T-helper 2 cell treated with Interferon-gamma antibody and Interleukin-4, amounts not matched to agents 5 μg/mL and 100 μg/mL, for 36 hours (primary cell): ENCODE measurements around the gene ACSF2.
A peak's percentile ranks its signal among the peaks of the same experiment; 100 is the strongest.
"Not testable (repeated sequence)": the region's sequence is repeated elsewhere in the genome, so short reads cannot be mapped to it uniquely, and the experiment has no call there.

Experiments used
- DNase-seq: peaks from one replicate; pipeline ENCODE4 v3.0.0; 2021; ENCODE audit warnings: low spot score
- H3K27ac Mint-ChIP-seq: one replicate; pipeline ENCODE4 v1.8.0; 2021; ENCODE audit warnings: mild to moderate bottlenecking, mixed read lengths
- H3K27me3 Mint-ChIP-seq: one replicate; pipeline ENCODE4 v1.8.0; 2021; ENCODE audit warnings: low read depth, mixed read lengths
- H3K36me3 Mint-ChIP-seq: one replicate; pipeline ENCODE4 v1.8.0; 2021; ENCODE audit warnings: low read depth, mixed read lengths
- H3K4me1 Mint-ChIP-seq: one replicate; pipeline ENCODE4 v1.8.0; 2021; ENCODE audit warnings: low read depth, mixed read lengths
- H3K4me3 Mint-ChIP-seq: one replicate; pipeline ENCODE4 v1.8.0; 2022; ENCODE audit warnings: mild to moderate bottlenecking, moderate library complexity, mixed read lengths
- H3K9me3 Mint-ChIP-seq: one replicate; pipeline ENCODE4 v1.8.0; 2021; ENCODE audit warnings: mixed read lengths

Gene ACSF2

DNA sequence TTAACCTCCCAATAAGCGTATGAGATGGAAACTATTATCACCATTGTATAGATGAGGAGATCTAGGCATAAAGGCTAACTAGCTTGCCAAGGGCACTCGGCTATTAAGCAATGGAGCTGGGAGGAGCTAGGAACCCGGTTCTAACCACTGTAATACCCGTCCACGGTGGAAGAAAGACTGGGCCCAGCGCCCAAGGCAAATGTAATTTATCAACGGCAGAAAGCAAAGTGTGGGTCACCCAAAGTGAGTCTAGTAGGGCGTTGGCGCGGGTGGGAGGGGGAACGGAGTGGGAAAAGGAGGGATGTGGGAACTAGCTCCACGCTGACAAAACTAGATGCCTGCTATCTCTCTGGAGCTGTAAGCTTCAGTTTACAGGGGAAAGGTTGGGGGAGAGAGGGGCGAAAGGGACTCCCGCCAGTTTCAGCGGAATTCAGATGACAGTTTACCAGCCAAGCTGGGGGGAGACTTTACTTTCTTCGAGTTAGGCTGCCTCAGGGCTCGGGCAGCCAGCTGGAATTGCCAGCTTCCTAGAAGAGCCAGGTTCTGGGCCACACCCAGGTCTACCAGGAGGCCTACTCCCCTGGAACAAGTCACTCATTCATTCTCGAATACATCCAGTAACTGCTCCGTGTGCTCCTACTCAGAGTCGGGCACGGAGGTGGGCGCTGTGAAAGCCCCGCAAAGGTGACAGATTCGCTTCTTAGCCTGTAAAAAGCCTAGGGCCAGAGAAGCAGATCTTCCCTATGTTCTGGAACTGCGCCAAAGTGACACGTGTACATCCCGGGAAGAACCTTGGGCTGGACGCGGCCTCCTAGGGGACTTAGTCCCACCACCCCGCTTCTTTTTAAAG, 29.5 kb upstream of the ACSF2 start:
- H3K4me1 Mint-ChIP-seq = peaks cover 20% of the 10 kb centered on the region
- peak overlapping the region; percentile 98 for H3K27ac Mint-ChIP-seq

GRCh38 chr17:50397111-50397918, 28.7 kb upstream of the ACSF2 start, which contains the start of gene LRRC59:
Gene LRRC59 (minus strand): TSS chr17:50397523. CDS start chr17:50397317, 206 bp downstream.
- Mint-ChIP-seq H3K4me3 (peak within 1 kb of the TSS; percentile 100), H3K9me3 (peaks cover 8% of the 10 kb centered on the region), H3K27ac (peak within 1 kb of the TSS; percentile 98), H3K27me3 (no peaks in the 10 kb centered on the region), H3K4me1 (peaks cover 20% of the 10 kb centered on the region), H3K36me3 (peaks cover 33% of the 10 kb centered on the region)
- DNase-seq = peak; percentile 92

More for the DNA sequence above, 29.5 kb upstream of the ACSF2 start:
- Mint-ChIP-seq H3K36me3 (peaks cover 40% of the 10 kb centered on the region), H3K4me3 (peak overlapping the region; percentile 100), H3K27me3 (no peaks in the 10 kb centered on the region), H3K9me3 (peaks cover 8% of the 10 kb centered on the region)
- no peak for DNase-seq

- H3K36me3 Mint-ChIP-seq = peaks cover 31% of the 10 kb centered on the region
Measured at GRCh38 chr17:50397919-50398285, 28.1 kb upstream of the ACSF2 start.

DNA sequence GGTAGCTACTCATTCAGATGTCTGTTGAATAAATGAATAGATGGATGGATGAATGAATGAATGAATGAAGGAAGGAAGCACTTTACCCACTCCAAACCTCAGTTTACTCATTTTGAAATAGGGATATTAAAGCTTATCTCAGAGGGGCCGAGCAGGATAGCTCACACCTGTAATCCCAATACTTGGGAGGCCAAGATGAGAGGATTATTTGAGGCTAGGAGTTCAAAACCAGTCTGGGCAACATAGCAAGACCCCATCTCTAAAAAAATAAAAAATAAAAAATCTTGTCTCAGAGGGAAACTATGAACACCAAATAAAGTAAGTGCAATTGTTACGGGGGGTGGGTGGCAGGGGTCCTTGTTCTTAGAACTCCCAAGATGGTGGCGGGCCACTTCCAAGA, 27.3 kb upstream of the ACSF2 start:
- DNase-seq, H3K27ac Mint-ChIP-seq, H3K27me3 Mint-ChIP-seq, H3K9me3 Mint-ChIP-seq, H3K4me3 Mint-ChIP-seq: not testable (repeated sequence)
- H3K4me1 Mint-ChIP-seq = peaks cover 18% of the 10 kb centered on the region
- peaks cover 24% of the 10 kb centered on the region for H3K36me3 Mint-ChIP-seq

More at GRCh38 chr17:50397919-50398285, 28.1 kb upstream of the ACSF2 start:
- H3K27me3 Mint-ChIP-seq = no peaks in the 10 kb centered on the region
- DNase-seq = no peak
- H3K4me3 Mint-ChIP-seq = peak overlapping the region; percentile 100
- H3K4me1 Mint-ChIP-seq = peaks cover 20% of the 10 kb centered on the region
- peak overlapping the region; percentile 98 for H3K27ac Mint-ChIP-seq
- H3K9me3 Mint-ChIP-seq = peaks cover 8% of the 10 kb centered on the region

GRCh38 chr17:50399591-50399990, 26.4 kb upstream of the ACSF2 start:
- not testable (repeated sequence) for H3K4me3 Mint-ChIP-seq, H3K9me3 Mint-ChIP-seq, DNase-seq, H3K27ac Mint-ChIP-seq, H3K27me3 Mint-ChIP-seq
- H3K36me3 Mint-ChIP-seq = peaks cover 18% of the 10 kb centered on the region
- peaks cover 18% of the 10 kb centered on the region for H3K4me1 Mint-ChIP-seq

DNA sequence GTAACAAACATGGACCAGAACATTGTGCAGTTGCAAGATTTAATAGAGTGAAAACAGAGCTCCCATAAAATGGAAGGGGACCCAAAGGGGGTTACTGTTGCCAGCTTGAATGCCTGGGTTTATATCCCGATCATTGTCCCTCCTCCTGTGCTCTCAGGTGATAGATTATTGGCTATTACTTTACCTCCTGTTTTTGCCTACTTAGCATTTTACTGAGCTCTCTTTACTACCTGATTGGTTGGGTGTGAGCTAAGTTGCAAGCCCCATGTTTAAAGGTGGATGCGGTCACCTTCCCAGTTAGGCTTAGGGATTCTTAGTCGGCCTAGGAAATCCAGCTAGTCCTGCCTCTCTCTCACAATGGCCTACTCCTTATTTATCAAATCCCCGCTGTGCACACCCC, 20.7 kb upstream of the ACSF2 start:
- not testable (repeated sequence) for H3K27ac Mint-ChIP-seq, H3K4me3 Mint-ChIP-seq, DNase-seq, H3K36me3 Mint-ChIP-seq, H3K4me1 Mint-ChIP-seq, H3K9me3 Mint-ChIP-seq
- peaks cover 20% of the 10 kb centered on the region for H3K27me3 Mint-ChIP-seq

DNA sequence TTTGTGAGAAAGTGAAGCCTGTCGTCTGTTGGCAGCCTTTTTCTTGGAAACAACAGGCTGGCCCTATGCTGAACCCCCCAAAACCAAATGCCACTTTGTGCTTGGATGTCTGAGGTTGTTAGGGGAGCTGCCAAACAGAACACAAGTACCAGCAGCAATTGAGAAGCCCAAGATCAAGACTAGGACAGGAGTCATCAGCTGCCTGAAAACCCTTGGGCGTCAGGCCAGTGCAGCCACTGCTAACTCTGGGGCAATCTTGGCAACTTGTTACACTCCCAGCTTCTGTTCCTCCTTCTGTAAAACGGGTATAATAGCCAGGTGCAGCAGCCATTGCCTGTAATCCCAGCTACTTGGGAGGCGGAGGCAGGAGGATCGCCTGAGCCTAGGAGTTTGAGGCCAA, 19.4 kb upstream of the ACSF2 start:
- no peaks in the 10 kb centered on the region for H3K36me3 Mint-ChIP-seq
- no peak overlapping the region for H3K4me3 Mint-ChIP-seq
- H3K27me3 Mint-ChIP-seq = peaks cover 21% of the 10 kb centered on the region
- no peak for DNase-seq
- no peaks in the 10 kb centered on the region for H3K9me3 Mint-ChIP-seq
- no peak overlapping the region for H3K27ac Mint-ChIP-seq
- peaks cover 5% of the 10 kb centered on the region for H3K4me1 Mint-ChIP-seq

- H3K4me1 Mint-ChIP-seq = peaks cover 5% of the 10 kb centered on the region
- H3K4me3 Mint-ChIP-seq = no peak overlapping the region
- no peak overlapping the region for H3K27ac Mint-ChIP-seq
- no peak for DNase-seq
- no peaks in the 10 kb centered on the region for H3K9me3 Mint-ChIP-seq
- peaks cover 30% of the 10 kb centered on the region for H3K27me3 Mint-ChIP-seq
- H3K36me3 Mint-ChIP-seq = no peaks in the 10 kb centered on the region
Measured at GRCh38 chr17:50407921-50408320, 18.1 kb upstream of the ACSF2 start.

DNA sequence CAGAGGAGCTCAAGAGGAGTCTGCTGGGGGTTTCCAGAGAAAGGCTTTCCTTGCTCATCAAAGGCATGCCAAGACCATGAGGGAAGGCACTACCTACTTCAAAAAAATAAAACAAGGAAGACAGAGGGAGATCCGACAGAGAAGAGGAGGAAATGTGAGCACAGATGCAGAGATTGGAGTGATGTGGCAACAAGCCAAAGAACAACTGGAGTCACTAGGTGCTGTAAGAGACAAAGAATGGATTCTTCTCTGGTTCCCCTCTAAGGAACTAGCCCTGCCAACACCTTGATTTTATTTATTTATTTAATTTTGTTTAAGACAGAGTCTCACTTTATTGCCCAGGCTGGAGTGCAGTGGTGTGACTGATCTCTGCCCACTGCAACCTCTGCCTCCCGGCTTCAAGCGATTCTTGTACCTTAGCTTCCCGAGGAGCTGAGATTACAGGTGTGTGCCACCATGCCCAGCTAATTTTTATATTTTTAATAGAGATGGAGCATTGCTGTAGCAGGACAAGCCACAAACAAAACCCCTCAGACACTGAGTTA, 13.8 kb upstream of the ACSF2 start:
- no peak overlapping the region for H3K27ac Mint-ChIP-seq
- no peaks in the 10 kb centered on the region for H3K36me3 Mint-ChIP-seq
- no peaks in the 10 kb centered on the region for H3K4me1 Mint-ChIP-seq
- DNase-seq = no peak
- peaks cover 31% of the 10 kb centered on the region for H3K27me3 Mint-ChIP-seq
- no peak overlapping the region for H3K4me3 Mint-ChIP-seq
- H3K9me3 Mint-ChIP-seq = no peaks in the 10 kb centered on the region

DNA sequence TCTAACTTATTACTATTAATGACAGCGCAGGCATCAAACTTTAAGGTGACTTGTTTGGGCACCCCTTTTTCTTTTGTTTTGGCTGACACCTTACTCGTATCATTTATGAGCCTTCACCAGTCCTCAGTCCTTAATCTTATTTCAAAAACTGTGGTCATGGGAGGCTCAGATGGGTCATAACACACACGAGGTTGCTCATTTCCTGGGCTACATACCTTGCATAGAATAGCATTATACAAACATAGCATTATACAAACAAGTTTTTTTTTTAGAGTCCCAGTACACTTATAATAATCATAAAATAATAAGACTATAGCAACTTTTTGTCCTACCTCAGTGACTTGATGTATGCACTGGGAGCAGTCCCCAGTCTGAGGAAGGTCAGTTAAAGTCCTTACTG, 11.2 kb upstream of the ACSF2 start:
- no peak for DNase-seq
- no peaks in the 10 kb centered on the region for H3K9me3 Mint-ChIP-seq
- H3K4me1 Mint-ChIP-seq = peaks cover 2% of the 10 kb centered on the region
- no peak overlapping the region for H3K4me3 Mint-ChIP-seq
- no peak overlapping the region for H3K27ac Mint-ChIP-seq
- no peaks in the 10 kb centered on the region for H3K36me3 Mint-ChIP-seq
- H3K27me3 Mint-ChIP-seq = peaks cover 35% of the 10 kb centered on the region

GRCh38 chr17:50419577-50419976, 6.4 kb upstream of the ACSF2 start:
- H3K9me3 Mint-ChIP-seq, DNase-seq, H3K36me3 Mint-ChIP-seq, H3K4me3 Mint-ChIP-seq, H3K27ac Mint-ChIP-seq: not testable (repeated sequence)
- Mint-ChIP-seq H3K4me1 (peaks cover 19% of the 10 kb centered on the region), H3K27me3 (peaks cover 22% of the 10 kb centered on the region)

GRCh38 chr17:50420419-50421112, 5.5 kb upstream of the ACSF2 start:
- no peak for DNase-seq
- no peaks in the 10 kb centered on the region for H3K36me3 Mint-ChIP-seq
- H3K27me3 Mint-ChIP-seq = peaks cover 20% of the 10 kb centered on the region
- H3K4me3 Mint-ChIP-seq = peak overlapping the region; percentile 77
- peaks cover 25% of the 10 kb centered on the region for H3K4me1 Mint-ChIP-seq
- peak overlapping the region; percentile 90 for H3K27ac Mint-ChIP-seq
- H3K9me3 Mint-ChIP-seq = no peaks in the 10 kb centered on the region

DNA sequence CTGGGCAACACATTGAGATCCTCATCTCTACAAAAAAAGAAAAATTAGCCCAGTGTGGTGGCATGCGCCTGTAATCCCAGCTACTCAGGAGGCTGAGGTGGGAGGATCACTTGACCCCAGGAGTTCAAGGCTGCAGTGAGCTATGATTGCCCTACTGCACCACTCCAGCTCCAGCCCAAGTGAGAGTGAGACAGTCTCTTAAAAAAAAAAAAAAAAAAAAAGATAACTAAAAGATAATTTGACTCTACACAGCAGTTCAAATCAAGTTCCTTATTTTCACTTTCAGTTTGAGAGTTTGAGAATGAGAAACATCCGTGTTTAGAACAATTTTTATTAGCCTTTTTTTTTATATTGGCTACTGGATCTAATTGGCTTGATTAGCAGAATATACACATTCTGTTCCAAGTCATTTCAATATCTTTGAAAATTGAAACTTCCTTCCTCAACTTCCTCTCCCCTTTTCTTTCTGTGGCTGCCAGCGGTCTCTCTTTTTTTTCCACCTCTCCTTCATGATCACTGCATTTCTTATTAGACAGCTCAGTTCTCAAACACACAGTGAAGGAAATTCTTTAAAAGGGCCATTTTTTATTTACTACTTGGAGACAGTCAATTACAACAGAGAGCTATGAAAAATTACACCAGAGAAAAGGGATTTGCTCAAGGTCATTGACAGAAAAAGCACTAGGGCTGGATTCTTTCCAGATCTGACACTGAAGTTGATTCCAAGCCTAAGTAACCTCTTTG, 4.5 kb upstream of the ACSF2 start:
- Mint-ChIP-seq H3K36me3 (no peaks in the 10 kb centered on the region), H3K4me1 (peaks cover 26% of the 10 kb centered on the region), H3K27ac (peak overlapping the region; percentile 90), H3K9me3 (no peaks in the 10 kb centered on the region), H3K27me3 (peaks cover 13% of the 10 kb centered on the region), H3K4me3 (peak overlapping the region; percentile 77)
- no peak for DNase-seq
